CD14-positive monocyte (primary cell): ENCODE measurements around the gene CELF1. TPM values are rescaled to one million over a fixed set of nuclear protein-coding genes. Genes with fewer than 3 reads are reported as not detected.

ENCODE experiments used
- DNase-seq, 3 donors: peaks; one replicate each; pipeline ENCODE4 v3.0.0-alpha.2; 2011 to 2022
- H2AFZ ChIP-seq: 2 replicates; pipeline ENCODE4 v1.6.0; 2012; ENCODE audit warnings: mild to moderate bottlenecking, low read depth, low read length, inconsistent platforms; ENCODE audit not compliant: insufficient read depth, poor library complexity, severe bottlenecking
- H3K27ac ChIP-seq, 2 donors: 1 replicate in 1 of 2; 2 replicates in 1 of 2; pipeline ENCODE4 v1.5.1; 2012 to 2013; ENCODE audit warnings: low read length in 2 of 2, control low read depth in 1 of 2, inconsistent platforms in 1 of 2, low read depth in 1 of 2, mild to moderate bottlenecking in 1 of 2
- H3K27me3 ChIP-seq, 2 donors: one replicate each; pipeline versions ENCODE4 v1.6.0 to v1.6.1; 2011 to 2013; ENCODE audit warnings: low read length in 2 of 2; ENCODE audit not compliant: control insufficient read depth in 2 of 2, insufficient read depth in 2 of 2
- H3K36me3 ChIP-seq, 2 donors: replicated peaks in 1 of 2; 1 replicate in 1 of 2; 2 replicates in 1 of 2; pipeline versions ENCODE4 v1.5.1 to v1.6.1; 2012 to 2013; ENCODE audit warnings: low read length in 2 of 2, control low read depth in 1 of 2, inconsistent platforms in 1 of 2, mild to moderate bottlenecking in 1 of 2; ENCODE audit not compliant: insufficient read depth in 2 of 2, control insufficient read depth in 1 of 2
- H3K4me1 ChIP-seq, 2 donors: 1 replicate in 1 of 2; 2 replicates in 1 of 2; pipeline versions ENCODE4 v1.5.1 to v1.6.1; 2012 to 2013; ENCODE audit warnings: low read length in 2 of 2, control low read depth in 1 of 2, inconsistent platforms in 1 of 2, mild to moderate bottlenecking in 1 of 2, moderate library complexity in 1 of 2; ENCODE audit not compliant: insufficient read depth in 2 of 2, control insufficient read depth in 1 of 2
- H3K4me2 ChIP-seq: replicated peaks from 2 replicates; pipeline ENCODE3; 2012; ENCODE audit warnings: low read length, moderate library complexity, mild to moderate bottlenecking; ENCODE audit not compliant: poor library complexity, severe bottlenecking; ENCODE audit errors: extremely low read depth
- H3K4me3 ChIP-seq, 3 experiments: fragments of 200-600 bp in 1 of 3; sonication (generic) in 1 of 3; replicated peaks in 1 of 3; 1 replicate in 2 of 3; 2 replicates in 1 of 3; pipeline ENCODE4 v1.5.1; 2011 to 2013; ENCODE audit warnings: low read length in 3 of 3, mild to moderate bottlenecking in 3 of 3, control low read depth in 2 of 3, low read depth in 2 of 3, inconsistent platforms in 1 of 3, moderate library complexity in 1 of 3
- H3K79me2 ChIP-seq: 2 replicates; pipeline ENCODE4 v1.6.0; 2012; ENCODE audit warnings: mild to moderate bottlenecking, control low read depth, inconsistent platforms, low read length, moderate library complexity; ENCODE audit not compliant: insufficient read depth
- H3K9ac ChIP-seq: 2 replicates; pipeline ENCODE4 v1.6.0; 2017; ENCODE audit warnings: low read length, mild to moderate bottlenecking; ENCODE audit not compliant: insufficient read depth, poor library complexity, severe bottlenecking
- H3K9me3 ChIP-seq, 2 donors: replicated peaks in 1 of 2; 1 replicate in 1 of 2; 2 replicates in 1 of 2; pipeline versions ENCODE4 v1.5.1 to v1.6.1; 2012 to 2013; ENCODE audit warnings: low read length in 2 of 2, control low read depth in 1 of 2; ENCODE audit not compliant: control insufficient read depth in 1 of 2, insufficient read depth in 1 of 2
- H4K20me1 ChIP-seq: 2 replicates; pipeline ENCODE4 v1.6.0; 2012; ENCODE audit warnings: mild to moderate bottlenecking, low read length, control low read depth, moderate library complexity; ENCODE audit not compliant: insufficient read depth
- H3K27ac Mint-ChIP-seq, 7 donors: one replicate each; pipeline ENCODE4 v1.8.0; 2020; ENCODE audit warnings: mild to moderate bottlenecking in 7 of 7, mixed read lengths in 7 of 7, moderate library complexity in 6 of 7, inconsistent platforms in 2 of 7
- H3K27me3 Mint-ChIP-seq, 3 donors: one replicate each; pipeline ENCODE4 v1.8.0; 2021 to 2022; ENCODE audit warnings: low read depth in 3 of 3, mild to moderate bottlenecking in 3 of 3, mixed read lengths in 3 of 3, moderate library complexity in 3 of 3, inconsistent platforms in 1 of 3
- H3K36me3 Mint-ChIP-seq, 2 donors: one replicate each; pipeline ENCODE4 v1.8.0; 2020; ENCODE audit warnings: mixed read lengths in 2 of 2, inconsistent platforms in 1 of 2, mild to moderate bottlenecking in 1 of 2
- H3K4me1 Mint-ChIP-seq: one replicate; pipeline ENCODE4 v1.8.0; 2020; ENCODE audit warnings: mild to moderate bottlenecking, mixed read lengths
- H3K4me3 Mint-ChIP-seq, 2 donors: one replicate each; pipeline ENCODE4 v1.8.0; 2020; ENCODE audit warnings: mild to moderate bottlenecking in 2 of 2, mixed read lengths in 2 of 2, moderate library complexity in 1 of 2
- H3K9me3 Mint-ChIP-seq, 7 donors: one replicate each; pipeline ENCODE4 v1.8.0; 2020 to 2022; ENCODE audit warnings: mixed read lengths in 7 of 7, mild to moderate bottlenecking in 6 of 7, moderate library complexity in 6 of 7, inconsistent platforms in 2 of 7
- WGBS: methylation state at CpG from one replicate; pipeline ENCODE4 v1.1.5; 2013; ENCODE audit warnings: missing lambda C conversion rate; ENCODE audit not compliant: insufficient coverage; 5-methylcytosine and 5-hydroxymethylcytosine counted together
- intact Hi-C, 2 donors: fragments of 100-400 bp; cut with micrococcal nuclease; formaldehyde crosslinking; loops; one replicate each; pipeline versions ENCODE4 v1.15.0 to v1.15.1; 2023
- polyA plus RNA-seq, 3 donors: library from polyadenylated mRNA; depleted of rRNA in 1 of 3; unstranded in 2 of 3; stranded (reverse) in 1 of 3; fragments of 300-500 nt in 2 of 3; fragments of >200 nt in 1 of 3; fragmentation: Illumina TruSeq in 2 of 3; gene quantifications; 1 replicate in 2 of 3; 2 replicates in 1 of 3; pipeline ENCODE4 v1.2.3, GENCODE V29; 2012 to 2021
- TF ChIP-seq, protein P1 (sequence below): fragments of 200-600 bp; IDR thresholded peaks from one replicate; pipeline ENCODE4 v1.8.0; 2022; ENCODE audit warnings: antibody characterized with exemption, mild to moderate bottlenecking

The CELF1 gene
- polyA plus RNA-seq, 3 donors: 27.2 to 117 (median 39.9) TPM

DNA sequence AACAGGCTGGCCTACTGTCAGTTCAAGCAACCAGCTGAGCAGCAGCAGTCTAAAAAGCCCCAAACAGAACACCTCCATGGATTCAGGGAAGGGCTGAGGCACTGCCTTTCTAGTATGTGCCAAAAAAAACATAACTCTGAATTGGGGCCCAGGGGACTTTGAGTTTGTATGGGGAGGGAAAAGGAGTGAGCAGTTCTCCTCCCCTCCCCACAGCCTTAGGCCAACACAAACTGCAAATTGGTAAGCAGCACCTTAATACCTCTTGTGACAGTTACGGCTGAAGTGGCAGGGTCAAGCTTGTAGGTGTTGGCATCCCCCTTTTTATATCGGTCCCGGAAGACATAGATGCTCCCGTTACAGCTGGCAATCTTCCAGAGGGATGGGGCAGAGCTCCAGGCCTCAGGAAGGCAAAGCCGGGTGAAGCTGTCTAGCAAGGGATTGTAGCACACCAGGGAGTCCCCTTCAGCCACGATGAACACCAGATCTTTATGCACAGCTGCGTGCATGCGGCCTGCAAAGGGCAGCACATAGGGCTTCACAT is 19.9 kb upstream of the CELF1 start:
- H3K4me1 ChIP-seq: peaks cover under 1 to 2% of the 10 kb centered on the region in 2 donors
- no peaks in the 10 kb centered on the region for H3K9me3 ChIP-seq
- intact Hi-C loops: loop anchor here in 1 of 2 donors (10.0 kb wide), 1 partner anchor 192 kb away; the partner anchor contains the start of gene FNBP4
- peaks cover 78% of the 10 kb centered on the region for H3K79me2 ChIP-seq
- Mint-ChIP-seq H3K4me3 (no peak overlapping the region), H3K36me3 (peaks cover 53 to 70% of the 10 kb centered on the region in 2 donors), H3K4me1 (peaks cover 8% of the 10 kb centered on the region), H3K9me3 (no peaks in the 10 kb centered on the region), H3K27ac (peak overlapping the region in 1 of 7 donors; percentile 46), H3K27me3 (no peaks in the 10 kb centered on the region)
- H3K9ac ChIP-seq: no peak overlapping the region
- H3K4me2 ChIP-seq: no peak overlapping the region
- no peak overlapping the region for H2AFZ ChIP-seq
- no peaks in the 10 kb centered on the region for H3K27me3 ChIP-seq
- 90% methylated on average over 8 of the region's 8 CpGs for WGBS
- no peak overlapping the region for H3K4me3 ChIP-seq
- no peak overlapping the region for H3K27ac ChIP-seq
- peaks cover 51 to 69% of the 10 kb centered on the region in 2 donors for H3K36me3 ChIP-seq
- no peak for DNase-seq
- peaks cover 12% of the 10 kb centered on the region for H4K20me1 ChIP-seq
- TF ChIP-seq, protein P1, sequence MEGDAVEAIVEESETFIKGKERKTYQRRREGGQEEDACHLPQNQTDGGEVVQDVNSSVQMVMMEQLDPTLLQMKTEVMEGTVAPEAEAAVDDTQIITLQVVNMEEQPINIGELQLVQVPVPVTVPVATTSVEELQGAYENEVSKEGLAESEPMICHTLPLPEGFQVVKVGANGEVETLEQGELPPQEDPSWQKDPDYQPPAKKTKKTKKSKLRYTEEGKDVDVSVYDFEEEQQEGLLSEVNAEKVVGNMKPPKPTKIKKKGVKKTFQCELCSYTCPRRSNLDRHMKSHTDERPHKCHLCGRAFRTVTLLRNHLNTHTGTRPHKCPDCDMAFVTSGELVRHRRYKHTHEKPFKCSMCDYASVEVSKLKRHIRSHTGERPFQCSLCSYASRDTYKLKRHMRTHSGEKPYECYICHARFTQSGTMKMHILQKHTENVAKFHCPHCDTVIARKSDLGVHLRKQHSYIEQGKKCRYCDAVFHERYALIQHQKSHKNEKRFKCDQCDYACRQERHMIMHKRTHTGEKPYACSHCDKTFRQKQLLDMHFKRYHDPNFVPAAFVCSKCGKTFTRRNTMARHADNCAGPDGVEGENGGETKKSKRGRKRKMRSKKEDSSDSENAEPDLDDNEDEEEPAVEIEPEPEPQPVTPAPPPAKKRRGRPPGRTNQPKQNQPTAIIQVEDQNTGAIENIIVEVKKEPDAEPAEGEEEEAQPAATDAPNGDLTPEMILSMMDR: no peak

GRCh38 chr11:47571895-47572294 is 19.0 kb upstream of the CELF1 start:
- no peak overlapping the region for H3K4me2 ChIP-seq
- no peak overlapping the region for H2AFZ ChIP-seq
- H3K79me2 ChIP-seq: peaks cover 78% of the 10 kb centered on the region
- H3K27ac Mint-ChIP-seq: peak overlapping the region in 1 of 7 donors; percentile 28
- TF ChIP-seq, protein P1: no peak
- no peak for DNase-seq
- no peak overlapping the region for H3K27ac ChIP-seq
- no peaks in the 10 kb centered on the region for H3K9me3 Mint-ChIP-seq
- peaks cover 51 to 66% of the 10 kb centered on the region in 2 donors for H3K36me3 Mint-ChIP-seq
- H3K4me3 Mint-ChIP-seq: no peak overlapping the region
- WGBS: no CpG with 5 or more reads among the region's 1 CpG
- peaks cover 51 to 64% of the 10 kb centered on the region in 2 donors for H3K36me3 ChIP-seq
- no peak overlapping the region for H3K9ac ChIP-seq
- no peaks in the 10 kb centered on the region for H3K27me3 Mint-ChIP-seq
- H3K4me3 ChIP-seq: no peak overlapping the region
- peaks cover under 1% of the 10 kb centered on the region for H3K4me1 Mint-ChIP-seq
- peaks cover 2 to 3% of the 10 kb centered on the region in 2 donors for H3K4me1 ChIP-seq
- peaks cover 12% of the 10 kb centered on the region for H4K20me1 ChIP-seq
- no peaks in the 10 kb centered on the region for H3K27me3 ChIP-seq
- intact Hi-C loops: loop anchor here in 1 of 2 donors (10.0 kb wide), 1 partner anchor 193 kb away; the partner anchor contains the start of gene FNBP4
- no peaks in the 10 kb centered on the region for H3K9me3 ChIP-seq
